ENCODE data around the gene MCM7. TPM values are rescaled to one million over a fixed set of nuclear protein-coding genes. Genes with fewer than 3 reads are reported as not detected.

Gene MCM7
- total RNA-seq, 4 donors from 2014 or later: 28.9 to 41.0 (median 35.8) TPM

DNA sequence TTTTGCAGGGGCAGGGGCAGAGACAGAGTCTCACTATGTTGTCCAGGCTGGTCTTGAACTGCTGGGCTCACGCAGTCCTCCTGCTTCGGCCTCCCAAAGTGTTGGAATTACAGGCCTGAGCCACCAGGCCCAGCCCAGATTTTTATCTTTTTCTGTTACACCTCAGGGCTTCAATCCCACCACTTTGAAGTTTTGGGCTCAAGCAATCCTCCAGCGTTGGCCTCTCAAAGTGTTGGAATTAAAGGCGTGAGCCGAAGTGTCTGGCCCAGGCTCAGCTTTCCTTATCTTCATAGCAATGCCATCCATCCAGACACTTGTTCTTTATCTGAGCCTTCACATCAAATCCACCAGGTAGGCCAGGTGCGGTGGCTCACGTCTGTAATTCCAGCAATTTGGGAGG lies 13.8 kb upstream of the MCM7 start:
- WGBS, 2 donors: 93 to 95% methylated on average over 7 of the region's 7 CpGs
- TF ChIP-seq POLR2A (IDR thresholded peaks at IDR 0.05) (no peak), EP300 (IDR thresholded peaks at IDR 0.05) (no peak)
- TF ChIP-seq, protein P1, sequence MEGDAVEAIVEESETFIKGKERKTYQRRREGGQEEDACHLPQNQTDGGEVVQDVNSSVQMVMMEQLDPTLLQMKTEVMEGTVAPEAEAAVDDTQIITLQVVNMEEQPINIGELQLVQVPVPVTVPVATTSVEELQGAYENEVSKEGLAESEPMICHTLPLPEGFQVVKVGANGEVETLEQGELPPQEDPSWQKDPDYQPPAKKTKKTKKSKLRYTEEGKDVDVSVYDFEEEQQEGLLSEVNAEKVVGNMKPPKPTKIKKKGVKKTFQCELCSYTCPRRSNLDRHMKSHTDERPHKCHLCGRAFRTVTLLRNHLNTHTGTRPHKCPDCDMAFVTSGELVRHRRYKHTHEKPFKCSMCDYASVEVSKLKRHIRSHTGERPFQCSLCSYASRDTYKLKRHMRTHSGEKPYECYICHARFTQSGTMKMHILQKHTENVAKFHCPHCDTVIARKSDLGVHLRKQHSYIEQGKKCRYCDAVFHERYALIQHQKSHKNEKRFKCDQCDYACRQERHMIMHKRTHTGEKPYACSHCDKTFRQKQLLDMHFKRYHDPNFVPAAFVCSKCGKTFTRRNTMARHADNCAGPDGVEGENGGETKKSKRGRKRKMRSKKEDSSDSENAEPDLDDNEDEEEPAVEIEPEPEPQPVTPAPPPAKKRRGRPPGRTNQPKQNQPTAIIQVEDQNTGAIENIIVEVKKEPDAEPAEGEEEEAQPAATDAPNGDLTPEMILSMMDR (IDR thresholded peaks at IDR 0.05): no peak
- H3K9me3 ChIP-seq: no peaks in the 10 kb centered on the region
- no peak overlapping the region for H3K4me3 ChIP-seq
- peaks cover 0 to 55% (median 8%) of the 10 kb centered on the region in 3 donors for H3K36me3 ChIP-seq
- no peak overlapping the region for H3K27ac ChIP-seq
- peaks cover 0 to 15% (median 8%) of the 10 kb centered on the region in 4 donors for H3K4me1 ChIP-seq
- no peaks in the 10 kb centered on the region for H3K27me3 ChIP-seq
- no peak for DNase-seq (ENCODE audit: low spot score in 2 of 2)

- no peaks in the 10 kb centered on the region for H3K4me1 ChIP-seq
- WGBS, 2 donors: 79 to 86% methylated on average over 12 to 13 of the region's 13 CpGs
- no peak for TF ChIP-seq EP300 (IDR thresholded peaks at IDR 0.05)
- TF ChIP-seq POLR2A (IDR thresholded peaks at IDR 0.05): no peak
- TF ChIP-seq, protein P1 (IDR thresholded peaks at IDR 0.05): no peak
- DNase-seq (ENCODE audit: low spot score in 2 of 2): no peak
- peaks cover 0 to 86% (median 18%) of the 10 kb centered on the region in 3 donors for H3K36me3 ChIP-seq
- no peaks in the 10 kb centered on the region for H3K9me3 ChIP-seq
- H3K27ac ChIP-seq: no peak overlapping the region
- no peaks in the 10 kb centered on the region for H3K27me3 ChIP-seq
- H3K4me3 ChIP-seq: no peak overlapping the region
Measured at GRCh38 chr7:100111914-100112313, 10.7 kb upstream of the MCM7 start.

- no peak overlapping the region for H3K27ac ChIP-seq
- no peak overlapping the region for H3K4me3 ChIP-seq
- H3K4me1 ChIP-seq: no peaks in the 10 kb centered on the region
- DNase-seq (ENCODE audit: low spot score in 2 of 2): no peak
- 89 to 96% methylated on average over 7 of the region's 7 CpGs for WGBS, 2 donors
- no peaks in the 10 kb centered on the region for H3K27me3 ChIP-seq
- TF ChIP-seq, protein P1 (IDR thresholded peaks at IDR 0.05): no peak
- no peaks in the 10 kb centered on the region for H3K9me3 ChIP-seq
- H3K36me3 ChIP-seq: peaks cover 0 to 93% (median 19%) of the 10 kb centered on the region in 3 donors
Measured at GRCh38 chr7:100111156-100111555, 10.0 kb upstream of the MCM7 start.

GRCh38 chr7:100109521-100110163 lies 8.4 kb upstream of the MCM7 start:
- Histone ChIP-seq H3K36me3 (peaks cover 0 to 98% (median 22%) of the 10 kb centered on the region in 3 donors), H3K4me3 (no peak overlapping the region), H3K27me3 (no peaks in the 10 kb centered on the region), H3K4me1 (no peaks in the 10 kb centered on the region), H3K9me3 (no peaks in the 10 kb centered on the region), H3K27ac (no peak overlapping the region)
- no peak for DNase-seq (ENCODE audit: low spot score in 2 of 2)
- TF ChIP-seq, protein P1 (IDR thresholded peaks at IDR 0.05): no peak
- TF ChIP-seq POLR2A (IDR thresholded peaks at IDR 0.05) (no peak), EP300 (IDR thresholded peaks at IDR 0.05) (no peak)
- WGBS, 2 donors: 76 to 83% methylated on average over 12 of the region's 12 CpGs

DNA sequence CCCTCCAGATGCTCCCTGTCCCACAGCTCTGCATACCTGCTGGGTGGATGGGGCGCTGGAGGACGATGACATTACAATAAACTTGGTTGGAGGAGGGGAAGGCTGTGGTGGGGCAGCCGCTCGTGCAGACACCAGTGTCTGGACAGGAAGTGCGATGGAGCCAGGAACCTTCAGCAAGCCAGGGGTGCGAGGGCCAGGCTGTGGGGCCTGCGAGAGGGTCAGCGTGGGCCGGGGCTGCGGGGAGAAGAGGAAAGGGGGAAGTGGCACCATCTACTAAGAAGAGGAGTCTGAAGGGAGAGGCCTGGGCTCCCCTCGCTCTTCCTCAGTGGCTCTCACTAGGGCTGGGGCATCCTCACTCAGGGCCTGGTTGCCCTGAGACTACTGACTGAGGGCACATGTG lies 6.7 kb upstream of the MCM7 start:
- Histone ChIP-seq H3K36me3 (peaks cover 0 to 99% (median 26%) of the 10 kb centered on the region in 3 donors), H3K9me3 (no peaks in the 10 kb centered on the region), H3K4me3 (no peak overlapping the region), H3K27ac (no peak overlapping the region), H3K27me3 (no peaks in the 10 kb centered on the region), H3K4me1 (peaks cover 0 to 3% (median 0%) of the 10 kb centered on the region in 4 donors)
- 69 to 77% methylated on average over 11 of the region's 11 CpGs for WGBS, 2 donors
- TF ChIP-seq POLR2A (IDR thresholded peaks at IDR 0.05) (no peak), EP300 (IDR thresholded peaks at IDR 0.05) (no peak)
- TF ChIP-seq, protein P1 (IDR thresholded peaks at IDR 0.05): no peak
- DNase-seq (ENCODE audit: low spot score in 2 of 2): no peak

Data from tibial nerve (tissue), 4 donors.